ENCODE data around the gene ATAD2B.

DNA sequence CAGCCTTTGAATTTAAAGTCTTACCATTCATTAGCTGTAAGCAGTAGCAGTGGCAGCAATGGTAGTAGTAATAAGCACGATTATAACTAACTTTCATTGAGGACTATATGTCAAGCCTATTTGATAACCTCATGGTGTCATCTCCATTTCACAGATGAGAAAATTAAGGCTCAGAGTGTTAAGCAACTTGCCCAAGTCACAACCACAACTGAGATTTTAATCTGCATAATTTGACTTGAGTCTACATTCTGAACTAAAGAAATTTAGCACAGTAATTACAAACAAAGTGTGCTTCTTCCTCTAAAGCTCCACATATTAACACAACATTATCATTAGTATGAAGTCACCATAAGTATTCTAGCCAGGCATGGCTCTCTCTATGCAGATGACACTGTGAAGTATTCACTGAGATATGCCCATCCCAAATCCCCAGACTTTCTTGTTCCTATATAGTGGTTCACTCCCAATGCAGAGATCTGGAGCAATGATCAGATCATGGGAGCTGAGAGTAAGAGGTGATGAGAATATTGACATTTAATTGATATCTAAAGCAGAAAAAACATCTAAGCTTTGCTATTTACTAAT, 120.2 kb downstream of the ATAD2B start:
- TF ChIP-seq CTCF (IDR thresholded peaks at IDR 0.05) (no peak), POLR2A (IDR thresholded peaks at IDR 0.05) (no peak)

All from body of pancreas (tissue), 4 donors.